GM21619 (cell line): ENCODE results near the gene STK32A.

ENCODE experiments used
- ATAC-seq: cut with Tn5 transposase; IDR thresholded peaks from one replicate; pipeline ENCODE4 v1.9.1; 2021; ENCODE audit not compliant: unreplicated experiment

The STK32A gene

GRCh38 chr5:147388184-147389108 lies 153.6 kb downstream of the STK32A start:
- ATAC-seq: no peak

- ATAC-seq: no peak
These were observed 155.9 kb downstream of the STK32A start for GRCh38 chr5:147390654-147391225.

- ATAC-seq: peak; percentile 95
These were observed 157.0 kb downstream of the STK32A start for GRCh38 chr5:147391781-147392180.

- no peak for ATAC-seq
These were observed 159.2 kb downstream of the STK32A start for GRCh38 chr5:147393874-147394672.

- ATAC-seq: no peak
These were observed 161.4 kb downstream of the STK32A start for GRCh38 chr5:147396070-147396823.

- no peak for ATAC-seq
These were observed 162.8 kb downstream of the STK32A start for GRCh38 chr5:147397616-147398015.

- ATAC-seq: no peak
These were observed 164.0 kb downstream of the STK32A start for GRCh38 chr5:147398860-147399259.

- no peak for ATAC-seq
These were observed 165.4 kb downstream of the STK32A start for GRCh38 chr5:147400126-147400809.

- ATAC-seq: no peak
These were observed 166.1 kb downstream of the STK32A start for GRCh38 chr5:147400881-147401280.

- peak; percentile 94 for ATAC-seq
These were observed 169.1 kb downstream of the STK32A start for GRCh38 chr5:147403651-147404640.

- ATAC-seq: peak; percentile 16
These were observed 169.9 kb downstream of the STK32A start for GRCh38 chr5:147404706-147405105.

- ATAC-seq: no peak
These were observed 171.8 kb downstream of the STK32A start for GRCh38 chr5:147406636-147407035.

- no peak for ATAC-seq
These were observed 172.4 kb downstream of the STK32A start for GRCh38 chr5:147407094-147407681.

GRCh38 chr5:147408980-147409379 lies 174.2 kb downstream of the STK32A start:
- ATAC-seq: no peak

GRCh38 chr5:147410496-147411358 lies 175.9 kb downstream of the STK32A start:
- no peak for ATAC-seq

GRCh38 chr5:147411359-147412319 lies 176.8 kb downstream of the STK32A start:
- ATAC-seq: no peak

GRCh38 chr5:147412561-147412960 lies 177.7 kb downstream of the STK32A start:
- ATAC-seq: no peak
